Inflammatory macrophage (primary cell): Measurements from ENCODE around the gene CHDH.

ENCODE experiments used
- DNase-seq, 2 donors: peaks; one replicate each; pipeline ENCODE4 v3.0.0-alpha.2; 2020 to 2022

Gene CHDH

DNA sequence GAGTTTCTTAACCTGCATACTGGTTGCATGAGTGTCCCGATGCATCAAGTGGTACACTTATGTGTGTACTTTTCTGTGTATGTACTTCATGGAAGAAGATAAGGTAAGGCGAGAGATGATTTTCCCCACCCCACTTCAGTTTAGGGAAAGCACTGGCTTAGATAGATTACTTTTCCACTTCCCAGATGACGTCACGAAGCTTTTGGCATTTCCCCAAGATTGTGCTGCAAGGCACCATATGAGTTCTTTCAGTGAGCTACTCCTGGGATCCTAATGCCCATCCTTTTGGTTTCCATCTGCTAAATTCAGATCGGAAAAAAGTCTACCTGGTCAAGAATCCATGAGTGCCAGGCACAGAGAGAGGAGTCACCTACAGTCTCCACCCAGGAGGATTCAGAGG, 4.7 kb upstream of the CHDH start:
- DNase-seq, result peak in 1 of 2 donors; percentile 17

DNA sequence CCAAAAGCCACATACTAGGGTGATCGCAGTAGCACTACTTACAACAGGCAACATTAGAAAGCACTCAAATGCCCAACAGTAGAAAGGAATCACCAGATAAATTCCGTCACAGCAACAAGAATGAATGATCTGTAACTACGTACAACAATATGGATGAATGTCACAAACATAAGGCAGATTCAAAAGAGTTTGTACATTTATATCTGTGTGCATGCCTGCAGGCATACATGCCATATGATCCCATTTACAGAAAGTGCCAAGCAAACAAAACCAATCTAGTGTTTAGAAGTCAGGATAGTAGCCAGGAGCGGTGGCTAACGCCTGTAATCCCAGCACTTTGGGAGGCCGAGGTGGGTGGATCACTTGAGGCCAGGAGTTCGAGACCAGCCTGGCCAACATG, 3.7 kb upstream of the CHDH start:
- DNase-seq, result no peak

DNA sequence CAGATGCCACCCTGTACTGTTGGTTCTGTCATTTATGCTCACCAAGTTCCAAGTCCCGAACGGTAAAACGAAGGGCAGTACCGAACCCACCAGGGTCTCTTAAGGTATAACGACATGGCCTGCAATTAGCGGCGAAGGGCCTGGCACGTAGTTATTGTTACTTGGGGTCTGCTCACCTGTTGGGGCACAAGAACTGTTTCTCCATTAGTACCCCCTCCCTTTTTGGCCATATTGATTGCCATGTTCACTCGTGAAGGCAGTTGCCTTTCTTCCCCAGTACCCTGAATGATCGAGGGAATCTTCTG, 584 bp upstream of the CHDH start:
- DNase-seq, result no peak

DNA sequence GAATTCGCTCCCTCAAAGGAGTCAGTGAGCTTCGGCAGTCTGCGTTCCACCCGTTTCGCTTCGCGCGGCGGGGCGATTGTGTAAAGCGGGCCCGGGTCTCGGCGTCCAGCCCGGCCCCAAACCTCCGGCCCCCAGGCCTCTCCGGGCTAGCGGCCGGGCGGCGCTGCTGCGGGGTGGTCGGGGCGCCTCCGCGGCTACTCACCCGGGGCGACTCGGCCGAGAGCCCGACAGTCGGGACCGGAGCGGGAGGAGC, 412 bp downstream of the CHDH start:
- no peak for DNase-seq

DNA sequence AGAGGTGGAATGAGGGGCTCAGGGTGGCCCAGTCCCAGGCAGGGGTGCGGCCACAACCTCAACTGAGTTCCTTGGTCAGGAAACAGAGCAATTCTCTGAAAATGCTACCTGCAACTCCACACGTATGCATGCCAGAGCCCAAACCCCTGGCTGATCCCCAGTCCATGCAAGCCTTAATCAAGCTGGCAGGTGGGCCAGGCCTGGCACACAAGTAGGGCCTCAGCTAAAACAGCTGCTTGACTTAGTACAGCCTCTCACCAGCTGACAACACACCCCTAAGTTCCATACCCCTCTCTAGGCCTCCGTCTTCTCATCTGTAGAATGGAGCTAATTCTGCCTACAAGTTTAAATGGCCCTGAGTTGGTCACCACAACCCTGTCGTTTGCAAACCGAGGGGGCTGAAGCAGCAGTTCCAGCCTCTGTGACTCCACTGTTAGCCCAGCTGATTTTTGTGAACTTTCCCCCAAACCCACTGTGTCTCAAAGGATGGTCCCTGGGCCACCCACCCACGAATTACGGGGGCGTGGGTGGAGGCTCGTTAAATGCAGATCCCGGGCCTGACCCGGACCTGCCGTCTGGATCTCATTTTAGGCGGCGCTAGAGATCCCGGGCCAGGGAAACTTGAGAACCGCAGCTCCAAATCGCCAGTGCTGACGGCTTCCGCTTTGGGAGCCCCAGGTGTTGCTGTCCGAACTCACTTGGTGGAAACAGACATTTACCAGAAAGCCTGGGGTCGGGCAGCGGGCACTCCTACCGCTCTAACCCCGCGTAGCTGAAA, 927 bp downstream of the CHDH start:
- peak; percentile 5 to 33 for DNase-seq

DNA sequence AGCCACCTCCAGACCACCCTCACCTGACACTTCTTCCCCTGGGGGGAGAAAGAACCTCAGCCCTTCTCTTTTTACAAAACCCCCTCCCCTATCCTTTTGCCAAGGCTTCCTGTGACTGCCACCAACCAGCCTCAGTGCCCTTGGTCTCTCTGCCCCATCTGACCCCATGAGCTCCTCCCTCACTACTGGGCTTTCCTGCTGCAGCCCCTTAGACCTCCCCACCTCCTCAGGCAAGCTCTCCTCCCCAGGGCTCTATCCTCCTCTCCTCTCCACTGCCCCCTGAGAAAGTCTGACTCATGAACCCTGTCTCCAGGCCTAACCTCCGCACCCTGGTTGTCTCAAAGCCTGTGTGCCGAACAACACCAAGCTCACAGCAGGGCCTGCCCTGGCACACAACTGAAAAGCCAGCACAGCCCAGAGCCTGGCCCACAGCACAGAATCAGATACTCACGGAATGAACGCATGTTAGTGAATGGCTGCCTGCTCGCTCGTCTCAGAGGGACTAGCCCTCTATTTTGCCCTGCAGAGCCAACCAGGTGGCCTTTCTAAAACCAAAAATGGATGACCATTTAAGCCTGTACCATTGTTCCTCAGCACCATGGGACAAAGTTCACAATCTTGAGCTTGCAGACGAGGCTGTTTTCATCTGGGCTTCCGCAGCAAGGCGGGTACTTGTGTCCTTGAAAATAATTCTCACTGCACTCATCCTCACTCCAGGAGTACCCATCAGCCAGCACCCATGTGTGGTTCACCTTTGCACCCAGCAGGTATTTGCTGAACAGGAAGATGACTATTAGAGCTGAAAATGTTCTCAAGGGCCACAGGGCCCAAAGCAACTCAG, 1.7 kb downstream of the CHDH start:
- DNase-seq, result no peak

DNA sequence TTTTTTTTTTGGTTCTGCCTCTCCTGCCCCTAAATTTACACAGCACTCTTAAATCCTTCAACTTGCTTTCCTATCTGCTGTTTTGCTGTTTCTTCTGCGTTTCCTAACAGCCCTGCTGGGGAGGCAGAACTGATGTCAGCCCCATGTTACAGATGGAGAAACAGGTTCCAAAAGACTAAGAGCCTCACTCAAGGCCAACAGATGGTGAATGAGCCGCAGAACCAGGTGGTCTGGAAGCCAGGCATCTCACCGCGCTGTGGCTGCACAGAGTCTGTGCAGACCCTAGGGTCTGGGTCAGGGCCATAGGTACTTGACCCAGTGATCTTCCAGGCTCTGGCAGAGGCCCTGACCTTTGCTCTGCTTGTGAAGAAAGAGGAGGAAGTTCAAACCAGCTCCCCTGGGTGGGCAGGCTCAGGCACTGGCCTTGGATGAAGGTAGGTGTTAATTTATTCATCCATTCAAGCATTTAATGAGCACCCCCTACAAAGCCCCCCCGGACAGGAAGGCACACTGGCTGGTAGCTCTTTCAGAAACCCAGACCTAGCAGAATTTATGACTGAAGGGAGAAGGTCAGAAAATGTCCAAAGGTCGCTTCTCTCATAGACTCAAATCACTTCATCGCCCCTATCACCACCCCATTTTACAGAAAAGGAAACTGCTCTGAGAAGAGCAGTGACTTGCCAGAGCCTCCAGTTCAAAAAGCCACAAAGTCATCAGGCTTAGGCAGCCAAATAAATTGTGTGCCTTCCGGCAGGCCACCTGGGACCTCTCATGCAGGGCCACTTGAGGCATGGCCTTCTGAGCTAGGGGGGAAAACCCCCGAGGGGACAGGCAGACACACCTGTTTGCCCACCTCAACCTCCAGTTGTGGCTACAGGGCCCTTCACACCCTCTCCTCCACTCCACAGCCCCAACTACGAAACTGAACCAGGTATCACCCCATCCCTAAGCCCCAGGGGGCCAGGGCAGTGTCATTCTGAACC, 2.7 kb downstream of the CHDH start:
- DNase-seq, result no peak

DNA sequence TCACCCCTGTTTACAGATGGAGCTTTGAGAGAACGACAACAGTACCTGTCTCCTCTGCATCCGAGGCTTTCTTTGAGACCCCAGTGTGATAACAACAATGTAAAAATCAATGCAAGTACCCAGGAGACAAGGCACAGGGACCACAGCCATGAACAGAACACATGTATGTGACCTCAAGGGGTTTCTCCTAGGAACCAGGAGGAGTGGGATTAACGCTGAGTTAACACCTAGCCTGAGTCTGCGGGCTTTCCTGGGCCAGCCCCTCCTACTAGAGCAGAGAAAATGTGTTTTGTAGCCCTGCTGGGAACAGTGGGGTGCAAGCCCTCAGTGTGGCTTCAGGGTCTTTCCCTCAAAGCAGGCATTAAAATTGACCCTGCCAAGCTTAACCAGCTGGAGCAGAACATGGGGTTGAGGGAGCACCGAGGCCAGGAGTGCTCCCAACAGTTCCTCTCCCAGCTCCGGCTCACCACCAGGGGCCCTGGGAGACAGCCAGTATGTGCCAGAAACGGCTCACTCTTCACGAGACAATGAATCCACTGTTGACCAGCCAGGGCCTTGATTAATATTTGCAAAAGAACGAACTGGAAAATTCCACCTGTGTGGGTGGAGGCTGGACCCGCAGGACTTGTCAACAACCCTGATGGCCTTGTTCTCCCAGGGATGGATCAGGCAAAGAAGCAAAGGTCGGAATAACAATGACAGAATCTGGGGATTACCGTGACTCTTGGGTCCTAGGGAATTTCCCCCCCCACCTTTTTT, 3.6 kb downstream of the CHDH start:
- no peak for DNase-seq

DNA sequence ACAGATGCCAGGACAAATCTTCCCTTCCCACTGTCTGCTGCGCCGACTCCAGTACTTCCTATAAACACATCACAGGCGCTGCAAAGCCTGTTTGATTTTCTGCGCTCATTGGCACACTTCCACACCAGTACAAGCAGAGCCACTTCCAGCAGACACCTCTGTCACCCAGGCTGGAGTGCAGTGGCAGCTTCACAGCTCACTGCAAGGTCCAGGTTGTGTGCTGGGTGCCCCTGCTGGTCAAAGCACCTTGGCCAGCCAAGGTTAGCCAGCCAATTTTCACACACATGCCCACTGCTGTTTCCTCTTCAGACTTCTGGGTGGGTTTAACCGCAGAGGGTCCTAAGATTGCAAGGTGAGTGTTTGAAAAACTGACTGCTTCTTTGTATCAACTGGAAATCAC, 4.9 kb downstream of the CHDH start:
- no peak for DNase-seq

DNA sequence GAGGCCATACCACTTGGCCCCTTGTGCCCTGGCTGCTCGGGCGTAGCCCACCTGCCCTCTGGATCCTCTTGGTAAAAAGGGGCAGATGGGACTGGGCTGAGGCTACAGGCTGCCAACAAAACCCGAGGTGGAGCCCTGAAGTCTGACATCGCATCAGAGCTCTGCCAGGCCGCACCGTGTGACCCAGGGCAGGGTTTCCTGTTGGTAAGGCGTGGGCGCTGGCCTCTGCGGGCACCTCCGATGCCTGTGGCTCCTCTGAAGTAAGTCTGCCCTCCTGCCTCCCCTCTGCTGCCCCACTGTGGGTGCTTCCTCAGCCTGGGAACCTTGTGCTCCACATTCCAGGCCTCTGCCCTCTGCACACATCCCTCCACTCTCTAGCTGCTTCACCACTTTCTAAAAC, 8.9 kb downstream of the CHDH start:
- peak; percentile 45 to 69 for DNase-seq

DNA sequence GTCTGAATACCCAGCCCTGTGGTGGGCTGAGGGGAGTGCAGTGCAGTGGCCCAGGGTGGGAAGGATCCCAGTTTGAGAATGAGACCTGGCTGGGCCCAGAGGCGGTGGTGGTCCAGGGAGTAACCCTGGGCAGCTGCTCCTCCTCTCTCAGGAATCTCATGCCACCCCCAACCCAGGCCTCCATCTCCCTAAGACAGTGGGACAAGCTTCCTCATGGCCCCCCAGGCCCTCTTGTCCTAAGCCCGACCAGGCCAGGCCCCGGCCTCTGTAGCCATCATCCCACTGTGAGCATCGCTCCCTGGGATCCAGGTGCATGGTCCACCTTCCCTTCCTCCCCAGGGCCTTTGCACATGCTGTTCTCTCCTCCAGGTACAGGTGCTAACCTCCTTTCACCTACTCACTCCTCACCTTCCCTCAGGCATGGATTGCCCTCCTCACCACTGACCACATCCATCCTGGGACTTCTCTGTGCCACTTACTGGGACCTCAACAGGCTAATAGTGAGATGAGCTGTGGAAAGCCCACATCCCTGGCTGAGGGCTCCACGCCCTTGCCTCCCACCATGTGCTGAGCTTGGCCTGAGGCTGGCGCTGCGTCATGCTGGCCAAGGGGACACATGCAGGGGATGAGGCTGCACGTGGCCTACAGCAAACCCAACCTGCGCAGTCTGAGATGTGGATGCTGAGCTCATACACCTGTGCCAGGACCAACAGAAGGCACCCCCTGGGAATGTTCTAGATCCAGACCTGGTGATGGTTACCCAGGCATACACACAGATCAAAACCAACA, 9.9 kb downstream of the CHDH start:
- DNase-seq, result no peak

DNA sequence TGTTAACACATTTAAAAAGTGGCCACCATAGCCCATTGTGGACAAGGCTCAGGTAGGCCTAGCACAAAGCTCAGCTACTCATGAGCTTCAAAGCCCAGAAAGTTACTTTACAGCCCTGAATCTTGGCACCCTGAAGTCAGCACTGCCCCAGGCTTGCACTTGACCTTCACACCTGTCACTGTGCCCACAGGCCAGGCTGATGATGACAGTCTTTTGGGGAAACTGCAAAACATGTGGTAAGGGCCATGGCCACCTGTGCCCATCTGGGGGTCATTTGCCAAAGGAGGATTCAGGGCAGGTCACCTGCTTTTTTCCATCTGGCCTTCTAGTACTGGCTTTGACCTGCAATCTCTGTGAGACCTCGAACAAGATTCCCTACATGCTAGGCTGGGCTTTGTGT, 11.0 kb downstream of the CHDH start:
- DNase-seq, result no peak

DNA sequence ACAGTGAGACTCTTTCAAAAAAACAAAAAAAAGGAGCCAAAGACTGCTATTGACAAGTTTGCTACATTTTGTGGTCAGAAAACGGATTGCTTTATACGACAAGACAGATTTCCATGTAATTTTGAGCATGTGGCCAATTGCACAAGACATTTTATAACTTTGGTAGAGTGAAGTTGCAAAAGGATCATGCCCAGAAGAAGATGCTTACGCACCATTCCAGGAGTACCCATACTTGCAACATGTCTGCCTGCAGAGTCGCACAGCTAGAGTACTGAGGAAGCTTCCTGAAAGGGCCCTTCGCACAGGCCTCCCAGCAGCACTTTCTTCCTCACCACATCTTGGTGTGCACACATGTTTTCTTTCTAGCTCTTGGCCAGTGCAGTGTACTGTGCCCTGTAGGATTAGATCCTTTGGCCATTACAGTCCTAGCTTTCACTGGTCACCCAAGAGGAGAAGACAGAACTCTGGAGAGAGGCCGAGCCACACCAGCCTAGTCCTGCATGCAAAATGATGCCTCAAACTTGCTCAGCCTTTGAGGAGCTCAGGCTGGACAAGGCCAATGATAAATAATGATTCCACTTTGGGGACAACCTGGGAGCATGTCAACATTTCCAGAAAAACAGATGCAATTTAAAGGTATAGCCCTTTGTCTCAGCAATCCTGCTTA, 11.7 kb downstream of the CHDH start:
- peak; percentile 90 to 99 for DNase-seq

DNA sequence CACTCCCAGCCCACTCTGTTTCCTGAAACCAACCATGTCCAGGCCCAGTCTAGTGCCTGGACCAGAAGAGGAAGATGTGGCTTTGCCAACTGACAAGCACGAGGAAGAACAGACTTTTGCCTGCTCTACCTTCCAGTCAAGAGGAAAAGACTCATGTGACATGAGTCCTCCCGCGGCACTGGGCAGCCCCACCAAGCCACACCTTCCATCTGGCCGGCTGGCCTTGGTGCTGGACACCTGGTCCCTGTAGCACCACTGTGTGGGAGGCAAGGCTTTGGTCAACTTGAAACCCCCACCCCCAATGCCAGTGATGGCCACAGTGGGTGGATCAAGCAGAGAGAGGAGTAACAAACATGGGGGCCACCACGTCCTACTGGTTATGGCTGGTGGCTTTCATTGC, 12.5 kb downstream of the CHDH start:
- DNase-seq, result peak; percentile 79

DNA sequence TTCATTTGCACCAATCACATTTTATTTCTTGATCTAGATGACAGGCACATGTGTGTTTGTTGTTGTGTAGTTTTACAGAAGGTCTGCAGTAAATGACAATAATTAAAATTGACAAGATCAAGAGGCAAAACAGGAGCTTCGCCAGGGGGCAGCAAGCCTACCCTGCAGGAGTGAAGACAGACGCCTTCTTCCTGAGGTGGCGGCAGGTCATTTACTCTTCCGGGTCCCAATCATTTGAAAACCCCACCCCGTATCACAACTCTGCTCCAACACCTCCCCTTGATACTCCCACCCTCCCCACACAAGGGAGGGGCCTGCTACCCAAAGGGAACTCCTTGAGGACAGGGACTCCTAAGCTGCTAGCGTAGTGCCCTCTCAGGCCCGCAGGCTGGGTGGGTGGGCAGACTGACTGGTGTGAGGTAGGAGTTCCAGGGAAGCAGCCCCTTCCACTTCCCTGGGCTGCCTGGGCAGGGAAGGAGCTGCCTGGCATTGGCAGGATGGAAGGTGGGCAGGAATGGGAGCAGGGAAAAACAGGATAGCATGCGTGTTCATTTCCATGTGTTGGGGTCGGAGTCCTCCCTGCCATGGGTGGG, 13.1 kb downstream of the CHDH start:
- no peak for DNase-seq

DNA sequence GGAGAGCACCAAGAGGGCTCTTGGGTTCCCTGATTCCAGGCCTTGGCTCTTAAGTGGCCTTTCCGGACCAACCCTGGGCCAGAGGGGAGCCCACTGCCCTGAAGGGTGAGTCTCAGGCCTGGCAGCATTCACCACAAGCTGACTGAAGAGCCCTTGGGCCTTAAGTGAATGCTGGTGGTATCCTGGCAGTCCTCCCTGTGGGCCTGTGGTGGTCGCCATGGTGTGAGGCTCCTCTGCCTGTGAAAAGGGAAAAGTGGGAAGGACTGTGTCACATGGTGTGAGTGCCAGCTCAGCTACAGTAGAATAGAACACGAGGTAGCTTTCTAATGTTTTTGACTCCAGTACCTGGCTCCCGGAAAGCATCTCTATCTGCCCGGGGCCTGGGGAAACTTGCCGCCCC, 15.3 kb downstream of the CHDH start:
- no peak for DNase-seq

DNA sequence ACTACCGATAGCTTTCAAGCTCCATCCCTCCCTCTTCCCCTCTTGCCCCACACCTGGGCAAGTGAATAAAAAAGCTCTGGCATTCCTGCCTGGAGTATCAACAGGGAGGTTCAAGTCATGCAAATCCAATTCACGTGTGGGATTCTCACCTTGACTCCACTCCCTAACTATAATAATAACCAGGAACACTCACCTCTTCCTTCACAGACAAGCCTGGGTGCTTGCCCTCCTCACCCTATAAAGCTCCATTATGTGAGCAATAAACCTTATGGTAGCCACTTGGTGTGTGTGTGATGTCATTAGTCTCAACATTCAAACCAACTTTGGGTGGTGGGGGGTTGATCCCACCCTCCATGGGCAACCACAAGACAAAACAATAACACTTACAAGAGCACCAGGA, 16.6 kb downstream of the CHDH start:
- no peak for DNase-seq

DNA sequence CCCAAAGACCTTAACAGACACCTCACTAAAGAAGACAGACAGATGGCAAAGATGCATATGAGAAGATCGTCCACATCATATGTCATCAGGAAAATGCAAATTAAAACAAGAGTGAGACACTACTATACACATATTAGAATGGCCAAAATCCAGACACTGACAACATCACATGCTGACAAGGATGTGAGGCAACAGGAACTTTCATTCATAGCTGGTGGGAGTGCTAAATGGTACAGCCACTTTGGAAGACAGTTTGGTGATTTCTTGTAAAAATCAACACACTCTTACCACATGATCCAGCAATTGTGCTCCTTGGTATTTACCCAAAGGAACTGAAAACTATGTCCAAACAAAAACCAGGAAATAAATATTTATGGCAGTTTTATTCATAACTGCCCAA, 17.6 kb downstream of the CHDH start:
- peak; percentile 65 to 67 for DNase-seq

DNA sequence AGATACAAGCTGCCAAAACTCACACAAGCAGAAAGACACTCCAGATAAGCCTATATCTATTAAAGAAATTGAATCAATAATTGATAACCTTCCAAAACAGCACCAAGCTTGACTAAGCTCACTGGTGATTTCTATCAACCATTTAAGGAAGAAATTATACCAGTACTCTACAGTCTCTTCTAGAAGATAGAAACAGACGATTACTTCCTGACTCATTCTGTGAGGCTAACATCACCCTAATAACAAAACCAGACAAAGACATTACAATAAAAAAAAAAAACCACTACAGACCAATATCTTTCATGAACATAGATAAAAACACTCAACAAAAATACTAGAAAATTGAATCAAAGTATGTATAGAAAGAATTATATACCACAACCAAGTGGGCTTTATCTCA, 20.2 kb downstream of the CHDH start:
- no peak for DNase-seq

DNA sequence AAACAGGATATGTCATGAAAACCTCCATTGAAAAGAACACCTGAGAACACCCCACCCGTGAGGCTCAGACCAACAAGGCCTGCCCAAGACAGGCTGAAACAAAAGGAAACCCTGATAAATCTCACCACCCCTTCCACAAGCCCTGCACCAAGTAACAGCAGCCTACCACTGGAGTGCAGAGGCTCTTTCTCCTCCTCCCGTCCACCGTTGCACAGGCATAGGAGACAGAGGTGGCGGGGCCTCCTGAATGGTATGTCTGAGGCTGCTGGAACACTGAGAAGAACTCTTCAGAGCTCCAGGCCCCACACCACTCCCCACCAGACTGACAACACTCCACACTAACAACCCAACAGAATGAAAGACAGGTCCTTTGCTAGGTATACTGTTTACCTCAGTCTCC, 21.4 kb downstream of the CHDH start:
- no peak for DNase-seq
